ENCODE data around the gene SMCP.

Gene SMCP

GRCh38 chr1:152886758-152887409, 8.8 kb downstream of the SMCP start:
- Histone ChIP-seq H3K4me1 (ENCODE audit: control insufficient read depth in 1 of 2, insufficient read depth in 2 of 2, low read length in 2 of 2) (peaks cover 0 to 14% of the 10 kb centered on the region in 2 donors), H3K36me3 (ENCODE audit: control insufficient read depth in 1 of 2, insufficient read depth in 2 of 2, low read length in 2 of 2) (no peaks in the 10 kb centered on the region), H3K27me3 (ENCODE audit: low read depth, low read length) (no peaks in the 10 kb centered on the region), H3K4me3 (ENCODE audit: low read depth in 1 of 2, low read length in 2 of 2) (no peak overlapping the region), H3K27ac (ENCODE audit: low read length) (no peak overlapping the region), H3K9me3 (ENCODE audit: control insufficient read depth in 1 of 2, low read length in 2 of 2) (no peaks in the 10 kb centered on the region)

GRCh38 chr1:152888126-152888525, 10.0 kb downstream of the SMCP start:
- H3K4me1 ChIP-seq (ENCODE audit: control insufficient read depth in 1 of 2, insufficient read depth in 2 of 2, low read length in 2 of 2), result peaks cover 0 to 14% of the 10 kb centered on the region in 2 donors

GRCh38 chr1:152899027-152899426, 20.9 kb downstream of the SMCP start:
- peaks cover 0 to 4% of the 10 kb centered on the region in 2 donors for H3K4me1 ChIP-seq (ENCODE audit: control insufficient read depth in 1 of 2, insufficient read depth in 2 of 2, low read length in 2 of 2)
- H3K27me3 ChIP-seq (ENCODE audit: low read depth, low read length), result no peaks in the 10 kb centered on the region
- H3K9me3 ChIP-seq (ENCODE audit: control insufficient read depth in 1 of 2, low read length in 2 of 2), result no peaks in the 10 kb centered on the region
- no peak overlapping the region for H3K4me3 ChIP-seq (ENCODE audit: low read depth in 1 of 2, low read length in 2 of 2)
- H3K27ac ChIP-seq (ENCODE audit: low read length), result no peak overlapping the region
- H3K36me3 ChIP-seq (ENCODE audit: control insufficient read depth in 1 of 2, insufficient read depth in 2 of 2, low read length in 2 of 2), result no peaks in the 10 kb centered on the region

More at GRCh38 chr1:152888126-152888525, 10.0 kb downstream of the SMCP start:
- Histone ChIP-seq H3K9me3 (ENCODE audit: control insufficient read depth in 1 of 2, low read length in 2 of 2) (no peaks in the 10 kb centered on the region), H3K36me3 (ENCODE audit: control insufficient read depth in 1 of 2, insufficient read depth in 2 of 2, low read length in 2 of 2) (no peaks in the 10 kb centered on the region), H3K4me3 (ENCODE audit: low read depth in 1 of 2, low read length in 2 of 2) (no peak overlapping the region), H3K27ac (ENCODE audit: low read length) (no peak overlapping the region), H3K27me3 (ENCODE audit: low read depth, low read length) (no peaks in the 10 kb centered on the region)

- no peak overlapping the region for H3K4me3 ChIP-seq (ENCODE audit: low read depth in 1 of 2, low read length in 2 of 2)
- no peaks in the 10 kb centered on the region for H3K27me3 ChIP-seq (ENCODE audit: low read depth, low read length)
- no peaks in the 10 kb centered on the region for H3K9me3 ChIP-seq (ENCODE audit: control insufficient read depth in 1 of 2, low read length in 2 of 2)
- no peak overlapping the region for H3K27ac ChIP-seq (ENCODE audit: low read length)
- no peaks in the 10 kb centered on the region for H3K36me3 ChIP-seq (ENCODE audit: control insufficient read depth in 1 of 2, insufficient read depth in 2 of 2, low read length in 2 of 2)
- peaks cover 0 to 4% of the 10 kb centered on the region in 2 donors for H3K4me1 ChIP-seq (ENCODE audit: control insufficient read depth in 1 of 2, insufficient read depth in 2 of 2, low read length in 2 of 2)
These were observed 21.8 kb downstream of the SMCP start for GRCh38 chr1:152899883-152900282.

GRCh38 chr1:152901631-152902030, 23.5 kb downstream of the SMCP start:
- Histone ChIP-seq H3K27me3 (ENCODE audit: low read depth, low read length) (no peaks in the 10 kb centered on the region), H3K27ac (ENCODE audit: low read length) (no peak overlapping the region), H3K4me1 (ENCODE audit: control insufficient read depth in 1 of 2, insufficient read depth in 2 of 2, low read length in 2 of 2) (no peaks in the 10 kb centered on the region), H3K36me3 (ENCODE audit: control insufficient read depth in 1 of 2, insufficient read depth in 2 of 2, low read length in 2 of 2) (no peaks in the 10 kb centered on the region), H3K4me3 (ENCODE audit: low read depth in 1 of 2, low read length in 2 of 2) (no peak overlapping the region), H3K9me3 (ENCODE audit: control insufficient read depth in 1 of 2, low read length in 2 of 2) (no peaks in the 10 kb centered on the region)

GRCh38 chr1:152902636-152903035, 24.5 kb downstream of the SMCP start:
- H3K9me3 ChIP-seq (ENCODE audit: control insufficient read depth in 1 of 2, low read length in 2 of 2), result no peaks in the 10 kb centered on the region
- no peaks in the 10 kb centered on the region for H3K4me1 ChIP-seq (ENCODE audit: control insufficient read depth in 1 of 2, insufficient read depth in 2 of 2, low read length in 2 of 2)
- H3K36me3 ChIP-seq (ENCODE audit: control insufficient read depth in 1 of 2, insufficient read depth in 2 of 2, low read length in 2 of 2), result no peaks in the 10 kb centered on the region
- no peaks in the 10 kb centered on the region for H3K27me3 ChIP-seq (ENCODE audit: low read depth, low read length)
- no peak overlapping the region for H3K4me3 ChIP-seq (ENCODE audit: low read depth in 1 of 2, low read length in 2 of 2)
- no peak overlapping the region for H3K27ac ChIP-seq (ENCODE audit: low read length)

- Histone ChIP-seq H3K4me1 (ENCODE audit: control insufficient read depth in 1 of 2, insufficient read depth in 2 of 2, low read length in 2 of 2) (no peaks in the 10 kb centered on the region), H3K36me3 (ENCODE audit: control insufficient read depth in 1 of 2, insufficient read depth in 2 of 2, low read length in 2 of 2) (no peaks in the 10 kb centered on the region), H3K4me3 (ENCODE audit: low read depth in 1 of 2, low read length in 2 of 2) (no peak overlapping the region), H3K27me3 (ENCODE audit: low read depth, low read length) (no peaks in the 10 kb centered on the region), H3K27ac (ENCODE audit: low read length) (no peak overlapping the region), H3K9me3 (ENCODE audit: control insufficient read depth in 1 of 2, low read length in 2 of 2) (no peaks in the 10 kb centered on the region)
These were observed 26.7 kb downstream of the SMCP start for GRCh38 chr1:152904688-152905440.

- H3K4me1 ChIP-seq (ENCODE audit: control insufficient read depth in 1 of 2, insufficient read depth in 2 of 2, low read length in 2 of 2), result no peaks in the 10 kb centered on the region
- peaks cover 0 to 3% of the 10 kb centered on the region in 2 donors for H3K9me3 ChIP-seq (ENCODE audit: control insufficient read depth in 1 of 2, low read length in 2 of 2)
- H3K4me3 ChIP-seq (ENCODE audit: low read depth in 1 of 2, low read length in 2 of 2), result no peak overlapping the region
- no peaks in the 10 kb centered on the region for H3K36me3 ChIP-seq (ENCODE audit: control insufficient read depth in 1 of 2, insufficient read depth in 2 of 2, low read length in 2 of 2)
- no peak overlapping the region for H3K27ac ChIP-seq (ENCODE audit: low read length)
- no peaks in the 10 kb centered on the region for H3K27me3 ChIP-seq (ENCODE audit: low read depth, low read length)
These were observed 28.0 kb downstream of the SMCP start for GRCh38 chr1:152906023-152906565.

- H3K36me3 ChIP-seq (ENCODE audit: control insufficient read depth in 1 of 2, insufficient read depth in 2 of 2, low read length in 2 of 2), result no peaks in the 10 kb centered on the region
- H3K9me3 ChIP-seq (ENCODE audit: control insufficient read depth in 1 of 2, low read length in 2 of 2), result peaks cover 0 to 4% of the 10 kb centered on the region in 2 donors
- no peaks in the 10 kb centered on the region for H3K27me3 ChIP-seq (ENCODE audit: low read depth, low read length)
- no peak within 1 kb of the TSS for H3K4me3 ChIP-seq (ENCODE audit: low read depth in 1 of 2, low read length in 2 of 2)
- no peak within 1 kb of the TSS for H3K27ac ChIP-seq (ENCODE audit: low read length)
- no peaks in the 10 kb centered on the region for H3K4me1 ChIP-seq (ENCODE audit: control insufficient read depth in 1 of 2, insufficient read depth in 2 of 2, low read length in 2 of 2)
These were observed 29.8 kb downstream of the SMCP start, which contains the start of gene IVL for GRCh38 chr1:152907686-152908601. Gene IVL (plus strand): TSS chr1:152908546. CDS start chr1:152909798, 1,252 bp downstream.

- Histone ChIP-seq H3K4me3 (ENCODE audit: low read depth in 1 of 2, low read length in 2 of 2) (no peak overlapping the region), H3K27me3 (ENCODE audit: low read depth, low read length) (no peaks in the 10 kb centered on the region), H3K4me1 (ENCODE audit: control insufficient read depth in 1 of 2, insufficient read depth in 2 of 2, low read length in 2 of 2) (no peaks in the 10 kb centered on the region), H3K9me3 (ENCODE audit: control insufficient read depth in 1 of 2, low read length in 2 of 2) (peaks cover 0 to 4% of the 10 kb centered on the region in 2 donors), H3K36me3 (ENCODE audit: control insufficient read depth in 1 of 2, insufficient read depth in 2 of 2, low read length in 2 of 2) (no peaks in the 10 kb centered on the region), H3K27ac (ENCODE audit: low read length) (no peak overlapping the region)
These were observed 31.1 kb downstream of the SMCP start for GRCh38 chr1:152909206-152909605.

- Histone ChIP-seq H3K4me1 (ENCODE audit: control insufficient read depth in 1 of 2, insufficient read depth in 2 of 2, low read length in 2 of 2) (no peaks in the 10 kb centered on the region), H3K4me3 (ENCODE audit: low read depth in 1 of 2, low read length in 2 of 2) (no peak overlapping the region), H3K27ac (ENCODE audit: low read length) (no peak overlapping the region), H3K27me3 (ENCODE audit: low read depth, low read length) (no peaks in the 10 kb centered on the region), H3K9me3 (ENCODE audit: control insufficient read depth in 1 of 2, low read length in 2 of 2) (peaks cover 0 to 9% of the 10 kb centered on the region in 2 donors), H3K36me3 (ENCODE audit: control insufficient read depth in 1 of 2, insufficient read depth in 2 of 2, low read length in 2 of 2) (no peaks in the 10 kb centered on the region)
These were observed 34.3 kb downstream of the SMCP start for GRCh38 chr1:152912471-152912870.
